ENCODE results near the gene ALDH18A1.

DNA sequence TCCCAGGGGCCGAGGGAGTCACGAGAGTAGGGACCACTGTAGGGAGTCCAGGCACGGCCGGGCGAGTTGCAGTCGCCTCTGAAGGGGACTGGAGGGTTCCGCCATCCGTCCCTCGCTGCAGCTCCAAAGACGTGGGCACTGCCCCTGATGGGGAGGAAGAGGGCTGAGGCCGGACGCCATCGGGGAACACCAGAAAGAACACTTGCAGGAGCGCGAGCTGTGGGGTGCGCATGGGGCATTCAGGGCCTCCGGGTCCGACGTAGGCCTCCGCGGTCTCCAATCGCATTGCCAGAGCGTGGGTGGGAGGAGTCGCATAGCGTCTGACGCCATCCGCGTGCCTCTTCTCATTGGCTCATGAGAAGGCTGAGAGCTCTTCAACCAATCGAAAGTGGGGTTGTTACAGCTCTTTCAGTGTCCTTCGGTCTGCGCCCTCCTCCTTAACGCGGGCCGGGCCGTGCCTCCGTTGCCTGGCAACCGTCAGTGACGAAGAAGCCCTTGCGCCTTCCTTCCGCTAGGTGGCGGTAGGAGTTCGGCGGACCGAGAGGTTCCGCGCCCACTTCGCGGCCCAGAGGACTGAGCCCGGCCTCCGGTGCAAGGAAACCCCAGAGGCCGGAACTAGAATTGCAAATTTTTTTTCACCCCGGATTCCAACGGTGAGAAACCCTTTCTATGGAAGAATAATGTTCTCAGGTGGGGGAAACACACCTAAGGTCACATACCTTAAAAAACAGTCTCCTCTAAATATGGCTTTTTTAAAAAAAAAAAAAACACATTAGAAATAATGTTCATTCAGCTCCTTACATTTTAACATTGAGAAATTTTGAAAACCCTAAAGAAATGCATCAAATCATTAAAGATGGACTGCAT, 37.4 kb upstream of the ALDH18A1 start, which contains the start of gene TCTN3:
- TF ChIP-seq, protein P1, sequence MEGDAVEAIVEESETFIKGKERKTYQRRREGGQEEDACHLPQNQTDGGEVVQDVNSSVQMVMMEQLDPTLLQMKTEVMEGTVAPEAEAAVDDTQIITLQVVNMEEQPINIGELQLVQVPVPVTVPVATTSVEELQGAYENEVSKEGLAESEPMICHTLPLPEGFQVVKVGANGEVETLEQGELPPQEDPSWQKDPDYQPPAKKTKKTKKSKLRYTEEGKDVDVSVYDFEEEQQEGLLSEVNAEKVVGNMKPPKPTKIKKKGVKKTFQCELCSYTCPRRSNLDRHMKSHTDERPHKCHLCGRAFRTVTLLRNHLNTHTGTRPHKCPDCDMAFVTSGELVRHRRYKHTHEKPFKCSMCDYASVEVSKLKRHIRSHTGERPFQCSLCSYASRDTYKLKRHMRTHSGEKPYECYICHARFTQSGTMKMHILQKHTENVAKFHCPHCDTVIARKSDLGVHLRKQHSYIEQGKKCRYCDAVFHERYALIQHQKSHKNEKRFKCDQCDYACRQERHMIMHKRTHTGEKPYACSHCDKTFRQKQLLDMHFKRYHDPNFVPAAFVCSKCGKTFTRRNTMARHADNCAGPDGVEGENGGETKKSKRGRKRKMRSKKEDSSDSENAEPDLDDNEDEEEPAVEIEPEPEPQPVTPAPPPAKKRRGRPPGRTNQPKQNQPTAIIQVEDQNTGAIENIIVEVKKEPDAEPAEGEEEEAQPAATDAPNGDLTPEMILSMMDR (conservative IDR thresholded peaks at IDR 0.05; ENCODE audit: low read length) = peak; percentile 98
- TF ChIP-seq EZH2phosphoT487 (IDR thresholded peaks at IDR 0.05; ENCODE audit: borderline replicate concordance, low read depth, low read length) = no peak

Measured in OCI-LY7 (cell line).